GM18858 (cell line): ENCODE results near the gene CATSPER2.
A peak's percentile ranks its signal among the peaks of the same experiment; 100 is the strongest.
"Not testable (repeated sequence)": the region's sequence is repeated elsewhere in the genome, so short reads cannot be mapped to it uniquely, and the experiment has no call there.

Source experiments
- ATAC-seq: cut with Tn5 transposase; IDR thresholded peaks from one replicate; pipeline ENCODE4 v1.9.1; 2021; ENCODE audit not compliant: unreplicated experiment

Gene CATSPER2

GRCh38 chr15:43648649-43649429 is at the start of gene CATSPER2:
TSS of gene CATSPER2 (minus strand) at chr15:43648844. CDS start at chr15:43648061, 783 bp downstream.
- ATAC-seq = no peak

- ATAC-seq = not testable (repeated sequence)
Measured at GRCh38 chr15:43693148-43694022, 44.7 kb upstream of the CATSPER2 start, which contains the start of gene CKMT1A. TSS of gene CKMT1A (plus strand) at chr15:43693859. CDS start at chr15:43694051, 192 bp downstream.

GRCh38 chr15:43692679-43693078 is 44.0 kb upstream of the CATSPER2 start:
- not testable (repeated sequence) for ATAC-seq

- ATAC-seq = peak; percentile 93
Measured at GRCh38 chr15:43689604-43690301, 41.1 kb upstream of the CATSPER2 start.

GRCh38 chr15:43674175-43674574 is 25.5 kb upstream of the CATSPER2 start:
- not testable (repeated sequence) for ATAC-seq

- ATAC-seq = not testable (repeated sequence)
Measured at GRCh38 chr15:43666177-43666576, 17.5 kb upstream of the CATSPER2 start.

- not testable (repeated sequence) for ATAC-seq
Measured at GRCh38 chr15:43663333-43663732, 14.7 kb upstream of the CATSPER2 start.

GRCh38 chr15:43662293-43662692 is 13.6 kb upstream of the CATSPER2 start:
- not testable (repeated sequence) for ATAC-seq

- ATAC-seq = not testable (repeated sequence)
Measured at GRCh38 chr15:43659727-43660126, 11.1 kb upstream of the CATSPER2 start.

GRCh38 chr15:43649430-43649926 is 834 bp upstream of the CATSPER2 start:
- not testable (repeated sequence) for ATAC-seq

- not testable (repeated sequence) for ATAC-seq
Measured at GRCh38 chr15:43638464-43639204, 10.0 kb downstream of the CATSPER2 start.

- ATAC-seq = not testable (repeated sequence)
Measured at GRCh38 chr15:43626937-43627336, 21.7 kb downstream of the CATSPER2 start.

- ATAC-seq = no peak
Measured at GRCh38 chr15:43625106-43625505, 23.5 kb downstream of the CATSPER2 start.

GRCh38 chr15:43622068-43622799 is 26.4 kb downstream of the CATSPER2 start:
- not testable (repeated sequence) for ATAC-seq

GRCh38 chr15:43618700-43619099 is 29.9 kb downstream of the CATSPER2 start, which contains the start of gene STRC:
TSS of gene STRC (minus strand) at chr15:43618800. CDS start at chr15:43618722, 78 bp downstream.
- not testable (repeated sequence) for ATAC-seq

GRCh38 chr15:43617750-43618149 is 30.9 kb downstream of the CATSPER2 start:
- not testable (repeated sequence) for ATAC-seq

GRCh38 chr15:43602233-43602632 is 46.4 kb downstream of the CATSPER2 start:
- not testable (repeated sequence) for ATAC-seq

- ATAC-seq = not testable (repeated sequence)
Measured at GRCh38 chr15:43600200-43600599, 48.4 kb downstream of the CATSPER2 start.

GRCh38 chr15:43599131-43599530 is 49.5 kb downstream of the CATSPER2 start:
- not testable (repeated sequence) for ATAC-seq
